NCI-H345 (cell line): ENCODE measurements around the gene ZCCHC7.
A peak's percentile ranks its signal among the peaks of the same experiment; 100 is the strongest.

Source experiments
- DNase-seq: peaks from one replicate; lab custom pipeline; 2025; lab: John Stamatoyannopoulos, UW

ZCCHC7 gene

DNA sequence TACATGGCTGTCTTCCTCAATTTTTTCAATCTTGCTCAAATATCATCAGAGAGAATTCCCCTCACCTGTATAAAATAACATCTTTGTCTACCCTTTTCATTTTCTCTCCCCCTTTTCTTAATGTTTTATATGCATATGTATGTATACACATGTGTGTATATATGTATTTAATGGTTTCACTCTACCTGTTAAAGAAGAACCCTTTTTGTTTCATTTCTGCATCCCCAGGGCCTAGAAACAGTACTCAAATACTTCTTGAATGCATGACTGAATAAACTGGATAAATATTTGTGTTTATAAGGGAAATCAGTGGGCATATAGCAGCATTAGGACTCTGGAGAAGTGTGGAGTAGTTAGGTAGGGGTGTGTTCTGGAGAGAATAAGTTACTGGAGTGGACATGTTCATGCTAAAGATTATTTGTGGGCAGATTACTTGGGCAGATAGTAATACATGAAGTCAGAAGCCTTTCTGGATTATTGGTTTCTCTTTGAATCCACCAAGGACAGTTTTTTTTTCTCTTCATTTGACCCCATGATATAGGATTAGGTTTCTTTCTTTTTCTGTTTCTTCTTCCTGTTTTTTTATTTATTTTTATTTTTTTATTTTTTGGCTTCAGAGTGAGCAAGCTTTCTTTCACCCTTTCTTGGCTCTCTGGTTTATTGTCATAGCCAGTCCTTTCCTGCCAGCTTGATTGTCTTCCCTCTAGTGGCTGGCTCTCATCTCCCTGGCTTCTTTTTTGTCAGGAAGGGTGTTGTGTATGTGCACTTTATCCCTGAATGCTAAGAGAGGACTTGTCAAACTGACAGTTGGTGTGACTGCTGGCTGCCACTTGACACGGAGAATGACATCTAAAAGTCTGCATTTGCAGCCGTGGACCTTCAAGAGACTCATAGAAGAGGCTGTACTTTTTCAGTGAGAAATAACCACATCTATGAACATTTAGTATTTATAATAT, 89.3 kb downstream of the ZCCHC7 start:
- DNase-seq, result peak; percentile 3

DNA sequence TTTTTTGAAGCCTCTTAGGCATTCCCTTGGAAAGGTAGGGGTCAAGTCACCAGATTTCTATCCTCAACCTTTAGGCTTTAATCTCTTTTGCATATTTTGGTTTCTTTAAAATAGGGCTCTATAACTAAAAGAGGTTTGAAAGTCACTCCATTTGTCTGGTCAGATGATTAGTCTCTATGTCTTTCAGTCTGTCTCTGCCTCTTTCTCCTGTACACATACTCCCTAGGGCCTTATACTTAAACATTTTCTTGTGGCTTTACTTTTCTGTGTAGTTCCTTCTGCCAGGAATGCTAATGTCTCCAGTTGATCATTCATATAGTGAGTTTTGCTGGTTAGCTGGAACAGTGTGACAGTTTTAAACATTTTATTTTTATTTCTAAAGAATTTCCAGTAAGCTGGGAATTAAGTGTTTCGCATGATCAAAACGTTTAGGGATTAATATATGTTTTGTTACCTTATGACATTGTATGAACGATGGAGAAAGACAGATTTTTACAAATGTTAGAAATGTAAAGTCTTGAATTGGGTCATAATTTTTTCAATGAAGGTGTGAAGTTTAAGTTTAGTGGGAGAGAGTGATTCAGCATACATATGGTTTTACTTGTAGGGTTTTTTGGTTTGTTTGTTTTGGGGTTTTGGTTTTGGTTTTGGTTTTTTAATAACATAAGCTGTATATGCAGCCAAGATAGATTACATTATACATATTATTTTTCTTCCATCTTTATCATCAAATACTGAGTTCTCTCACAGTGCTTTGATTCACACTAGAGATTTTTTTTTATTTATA, 90.6 kb downstream of the ZCCHC7 start:
- DNase-seq, result no peak

DNA sequence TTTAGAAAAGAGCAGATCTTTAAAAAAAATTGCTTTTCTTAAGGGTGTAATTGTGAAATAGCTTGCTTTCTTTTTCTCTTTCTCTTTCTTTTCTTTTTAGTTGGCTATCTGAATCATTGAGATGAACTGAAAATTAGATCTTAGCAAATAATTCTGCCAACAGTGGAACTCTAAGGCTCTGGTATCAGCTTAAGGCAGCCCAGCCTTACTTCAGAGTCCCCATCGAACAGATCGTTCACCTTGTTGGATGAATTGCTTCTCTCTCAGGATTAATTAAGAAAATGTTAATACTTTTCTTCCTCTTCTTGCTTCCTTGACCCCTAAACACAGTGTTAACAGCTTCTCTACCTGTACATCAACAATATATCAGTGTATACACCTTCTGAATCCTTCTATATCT, 92.1 kb downstream of the ZCCHC7 start:
- no peak for DNase-seq

DNA sequence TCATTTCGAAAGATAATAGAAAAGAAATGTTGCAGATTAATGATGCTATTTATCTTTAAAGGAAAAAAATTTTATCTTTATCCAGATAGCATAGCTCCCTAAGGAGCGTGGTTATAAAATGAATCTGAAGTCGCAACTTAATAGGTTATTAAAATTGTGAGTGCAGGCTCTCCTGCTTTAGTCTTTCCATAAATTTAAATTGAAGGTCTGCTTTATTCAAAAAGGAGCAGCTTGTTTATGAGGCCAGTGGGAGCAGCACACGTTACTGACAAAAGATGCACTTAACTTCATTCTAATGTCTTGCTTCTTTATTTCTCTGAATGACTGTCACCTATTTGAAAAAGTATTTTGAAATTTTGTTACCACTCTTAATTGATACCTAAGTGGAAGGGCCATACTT, 95.0 kb downstream of the ZCCHC7 start:
- DNase-seq, result no peak

DNA sequence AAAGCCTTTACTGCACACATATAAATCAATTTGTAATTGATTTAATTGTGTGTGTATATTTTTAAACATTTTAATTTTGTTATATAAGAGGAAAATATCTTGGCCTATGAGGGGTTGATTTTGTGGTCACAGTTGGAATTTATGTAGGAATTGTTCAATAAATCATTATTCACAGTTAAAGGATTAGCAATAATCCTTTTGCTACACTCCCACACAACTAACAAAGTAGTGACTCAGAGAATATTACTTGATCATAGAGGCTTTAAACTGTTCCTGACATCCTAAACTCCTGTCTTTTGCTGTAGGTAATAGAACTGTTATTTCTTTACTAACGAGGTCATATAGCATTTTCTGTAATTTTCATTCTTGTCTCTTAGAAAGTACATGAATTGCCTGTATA, 95.5 kb downstream of the ZCCHC7 start:
- DNase-seq, result no peak

DNA sequence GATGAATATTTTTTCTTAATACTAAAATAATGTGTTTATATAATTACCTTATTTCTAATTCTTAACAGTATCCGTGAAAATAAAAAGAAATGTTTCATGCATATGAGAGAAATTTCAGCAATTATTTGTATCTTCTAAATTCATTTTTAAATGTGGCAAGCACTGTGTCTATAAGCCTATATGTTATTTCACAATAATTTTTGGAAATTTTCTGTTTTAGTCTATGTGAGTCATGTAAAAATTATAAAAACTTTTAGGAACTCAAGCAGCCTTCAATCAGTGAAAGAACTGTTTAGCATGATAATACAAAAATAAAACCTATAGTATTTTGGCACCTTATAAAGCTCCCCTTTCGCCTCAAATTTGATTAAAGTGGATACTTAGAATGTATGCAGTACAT, 96.8 kb downstream of the ZCCHC7 start:
- DNase-seq, result no peak

DNA sequence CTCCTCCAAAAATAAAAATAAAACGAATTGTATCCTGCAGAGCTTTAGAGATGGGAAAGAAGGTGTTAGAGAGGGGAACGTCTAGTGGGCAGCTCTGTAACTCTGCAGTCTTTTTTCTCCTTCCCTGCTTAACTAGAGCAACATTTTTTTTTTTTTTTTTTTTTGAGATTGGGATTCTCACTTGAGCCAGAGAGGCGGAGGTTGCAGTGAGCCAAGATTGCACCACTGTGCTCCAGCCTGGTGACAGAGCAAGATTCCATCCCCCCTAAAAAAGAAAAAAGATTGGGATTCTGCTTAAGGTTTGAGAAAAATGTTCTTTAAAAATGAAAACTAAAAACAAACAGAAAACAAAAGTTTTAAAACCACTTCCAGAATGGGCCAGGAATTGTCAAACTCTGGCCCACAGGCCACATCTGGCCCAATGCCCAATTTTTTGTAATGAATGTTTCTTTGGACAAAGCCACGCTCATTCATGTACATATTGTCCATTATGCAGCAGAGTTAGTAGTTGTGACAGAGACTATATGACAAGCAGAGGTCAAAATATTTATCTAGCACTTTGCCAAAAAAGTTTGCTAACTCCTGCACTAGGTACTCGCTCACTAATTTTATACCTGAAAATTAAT, 98.5 kb downstream of the ZCCHC7 start:
- no peak for DNase-seq

DNA sequence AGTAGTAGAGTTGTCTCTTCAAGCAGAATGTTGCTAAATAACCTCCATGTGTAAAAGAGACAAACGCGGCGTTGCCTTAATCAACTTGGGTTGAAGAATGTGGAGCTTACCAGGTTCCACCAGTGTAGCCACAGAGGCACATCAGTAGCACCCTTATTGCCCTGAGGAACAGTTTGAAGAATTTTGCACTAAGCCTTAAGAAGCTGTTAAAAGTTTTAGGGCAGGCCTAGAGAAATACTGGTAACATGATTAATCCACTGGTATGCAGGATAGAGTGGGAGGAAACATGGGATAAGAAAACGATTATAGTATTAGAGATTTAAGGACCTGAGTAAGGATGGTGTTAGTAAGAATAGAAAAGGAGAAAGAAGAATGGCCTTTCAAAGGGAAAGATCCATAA, 100.6 kb downstream of the ZCCHC7 start:
- DNase-seq, result no peak

DNA sequence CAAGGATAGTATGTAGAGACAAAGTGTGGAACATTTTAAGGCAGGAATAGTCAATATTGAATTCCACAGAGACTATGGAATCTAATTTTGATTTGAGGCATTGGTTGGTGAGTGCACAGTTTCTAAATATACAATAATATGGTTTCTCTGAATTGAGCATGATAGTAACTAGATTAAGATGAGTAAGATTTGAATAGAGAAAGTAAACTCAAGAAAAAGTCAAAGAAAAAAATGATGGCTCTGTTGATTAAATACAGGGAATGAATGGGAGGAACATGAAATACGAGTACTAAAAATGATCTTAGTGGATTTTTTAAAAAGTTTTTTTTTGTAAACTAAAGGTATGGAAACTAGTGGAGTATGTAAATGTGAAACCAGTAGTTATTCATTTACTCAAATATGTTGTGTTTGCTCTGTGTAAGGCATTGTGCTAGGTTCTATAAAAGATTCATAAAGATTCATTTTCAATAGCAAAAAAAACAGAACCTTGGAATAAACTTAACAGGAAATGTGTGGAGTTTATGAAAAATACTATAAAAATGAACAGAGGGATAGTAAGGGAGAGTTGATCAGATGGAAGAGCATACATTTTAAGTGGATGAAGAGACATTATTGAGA, 101.2 kb downstream of the ZCCHC7 start:
- DNase-seq, result no peak

DNA sequence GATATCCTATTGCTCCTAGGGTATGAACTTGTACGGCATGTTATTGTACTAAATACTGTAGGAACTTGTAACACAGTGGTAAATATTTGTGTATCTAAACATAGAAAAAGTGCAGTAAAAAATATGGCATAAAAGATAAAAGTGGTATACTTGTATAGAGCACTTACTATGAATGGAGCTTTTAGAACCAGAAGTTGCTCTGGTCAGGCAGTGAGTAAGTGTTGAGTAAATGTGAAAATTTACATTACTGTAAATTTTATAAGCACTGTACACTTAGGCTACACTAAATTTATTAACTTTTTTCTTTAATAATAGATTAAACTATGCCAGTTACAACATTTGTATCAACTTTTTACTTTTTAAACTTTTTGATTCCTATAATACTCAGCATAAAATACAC, 109.1 kb downstream of the ZCCHC7 start:
- no peak for DNase-seq

DNA sequence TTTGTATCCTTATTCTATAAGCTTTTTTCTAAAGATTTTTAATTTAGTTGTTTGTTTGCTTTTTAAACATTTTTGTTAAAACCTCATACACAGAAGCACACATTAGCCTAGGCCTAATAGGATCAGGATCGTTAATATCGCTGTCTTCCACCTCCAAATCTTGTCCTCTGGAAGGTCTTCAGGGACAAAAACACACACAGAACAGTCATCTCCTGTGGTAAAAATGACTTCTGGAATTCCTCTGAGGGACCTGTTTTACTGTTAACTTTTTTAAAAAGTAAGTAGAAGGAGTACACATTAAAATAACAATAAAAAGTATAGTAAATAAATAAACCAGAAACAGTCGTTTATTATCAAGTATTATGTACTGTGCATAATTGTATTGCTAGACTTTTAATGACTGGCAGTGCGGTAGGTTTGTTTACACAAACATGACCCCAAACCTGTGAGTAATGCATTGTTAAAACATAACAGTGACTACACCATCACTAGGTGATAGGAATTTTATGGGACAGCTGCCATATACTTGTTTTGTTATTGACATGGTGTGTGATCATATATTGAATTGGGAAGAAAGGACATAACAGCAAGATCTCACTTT, 109.6 kb downstream of the ZCCHC7 start:
- no peak for DNase-seq

DNA sequence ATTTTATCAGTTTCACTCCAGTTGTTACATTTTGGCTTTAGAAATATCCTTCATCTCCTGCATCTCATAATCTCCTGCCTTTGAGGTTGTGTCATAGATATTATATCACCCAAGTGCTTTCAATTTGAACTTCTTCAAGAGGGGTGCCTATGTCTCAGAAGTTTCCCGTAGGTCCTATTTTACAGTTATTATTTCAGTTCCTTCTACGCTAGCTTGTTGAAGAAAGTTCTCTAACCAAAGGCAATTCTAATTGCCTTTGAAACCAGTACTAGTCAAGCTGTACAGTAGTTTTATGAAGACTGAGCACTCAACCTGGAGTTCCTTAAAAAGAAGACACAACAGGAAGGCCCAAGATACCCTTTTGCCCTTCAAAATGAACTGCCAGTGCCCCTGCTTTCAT, 116.4 kb downstream of the ZCCHC7 start:
- DNase-seq, result no peak

DNA sequence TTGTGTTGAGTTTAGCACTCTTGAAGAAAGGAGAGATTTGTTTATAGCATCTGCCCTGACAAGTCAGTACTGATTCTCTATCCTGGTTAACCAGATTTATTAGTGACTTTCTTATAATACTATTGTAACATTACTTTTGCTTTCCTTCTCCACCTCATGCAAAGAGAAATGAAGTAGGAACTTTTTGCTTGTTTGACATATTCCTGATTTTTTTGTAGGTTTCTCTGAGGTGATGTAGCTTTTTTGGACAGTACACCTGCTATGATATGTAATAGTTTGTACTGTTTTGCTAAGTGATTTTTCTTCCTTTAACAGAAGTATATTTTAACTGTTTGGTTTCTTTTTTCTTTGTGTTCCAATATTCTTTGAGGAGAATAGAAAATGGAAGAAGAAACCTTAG, 117.7 kb downstream of the ZCCHC7 start:
- no peak for DNase-seq

DNA sequence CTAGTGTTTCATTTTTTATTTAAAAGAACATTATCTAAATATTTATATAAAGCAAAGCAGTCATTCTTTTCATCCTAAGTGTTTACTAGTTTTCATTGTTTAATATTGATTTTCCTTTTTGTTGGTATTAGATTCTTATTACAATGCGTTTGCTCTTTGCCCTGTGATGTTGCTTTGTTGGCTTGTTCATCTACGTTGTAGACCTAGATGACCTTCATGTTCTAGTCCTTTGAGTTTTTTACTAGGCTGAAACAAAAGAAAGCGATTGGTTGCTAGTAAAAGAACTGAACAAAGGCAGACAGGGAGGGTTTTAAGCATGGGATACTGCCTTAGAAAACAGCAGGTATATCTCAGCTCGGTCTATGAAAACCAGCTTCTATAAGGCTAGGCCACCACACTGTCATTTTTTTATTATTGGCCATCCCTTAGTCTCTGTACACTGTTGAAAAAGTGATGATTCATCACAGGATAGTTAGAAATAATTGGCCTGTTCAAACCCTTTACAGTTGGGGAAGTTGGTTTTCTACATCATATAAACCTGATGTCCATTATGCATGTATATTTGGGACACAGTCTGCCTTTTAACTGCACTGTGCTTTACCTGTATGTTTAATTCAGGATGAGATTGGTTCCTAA, 119.0 kb downstream of the ZCCHC7 start:
- DNase-seq, result no peak

DNA sequence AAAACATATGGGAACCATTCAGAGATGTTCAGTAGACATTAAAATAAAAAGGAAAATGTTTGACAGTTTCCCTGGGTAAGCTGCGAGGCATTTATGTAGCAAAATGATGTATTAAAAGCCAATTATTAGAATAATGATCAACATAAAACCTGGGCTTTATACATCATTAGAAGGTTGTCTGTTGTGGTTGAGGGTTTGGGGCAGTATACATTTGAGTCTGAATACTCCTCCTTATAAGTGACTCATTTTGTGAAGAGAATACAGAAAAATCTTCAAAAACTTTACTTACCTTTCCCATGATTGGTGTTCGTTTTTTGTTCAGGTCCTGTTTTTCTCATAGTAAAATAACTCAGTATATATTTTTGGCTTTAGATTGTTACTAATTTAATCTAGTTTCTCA, 119.5 kb downstream of the ZCCHC7 start:
- no peak for DNase-seq

DNA sequence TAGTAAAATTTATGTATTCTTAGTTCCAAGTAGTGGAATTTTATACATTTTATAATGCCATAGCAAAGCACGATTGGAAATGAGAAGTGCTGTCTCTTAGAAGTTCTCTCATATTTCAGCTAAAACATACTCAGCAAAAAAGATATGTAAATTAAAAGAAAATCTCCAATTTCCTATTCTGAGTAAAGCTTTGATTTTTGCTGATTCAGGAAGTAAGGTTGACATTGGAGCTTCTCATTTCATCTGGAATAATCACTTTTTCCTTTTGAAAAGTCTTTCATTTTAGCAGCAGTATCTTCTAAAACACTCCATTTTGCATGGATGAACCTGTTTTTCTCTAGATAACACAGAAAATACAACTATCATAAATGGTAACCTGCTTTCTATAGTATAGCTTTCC, 121.0 kb downstream of the ZCCHC7 start:
- no peak for DNase-seq

DNA sequence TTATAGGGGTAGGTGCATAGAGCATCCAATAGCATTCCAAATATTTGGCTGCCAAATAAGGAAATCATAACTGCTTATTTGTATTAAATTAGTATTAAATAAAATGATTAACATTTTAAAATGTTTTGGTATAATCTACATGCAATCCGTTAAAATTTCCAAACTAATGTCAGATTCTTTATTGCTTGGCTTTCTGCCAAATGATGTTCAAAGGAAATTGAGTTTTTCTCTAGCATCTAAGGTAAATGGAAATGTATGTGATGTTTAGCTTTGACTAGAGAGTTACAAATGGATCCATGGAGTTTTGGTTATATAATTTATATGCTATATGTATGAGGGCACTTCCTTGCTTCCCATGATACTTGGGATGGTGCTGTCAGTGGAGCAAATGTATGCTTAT, 121.7 kb downstream of the ZCCHC7 start:
- no peak for DNase-seq

DNA sequence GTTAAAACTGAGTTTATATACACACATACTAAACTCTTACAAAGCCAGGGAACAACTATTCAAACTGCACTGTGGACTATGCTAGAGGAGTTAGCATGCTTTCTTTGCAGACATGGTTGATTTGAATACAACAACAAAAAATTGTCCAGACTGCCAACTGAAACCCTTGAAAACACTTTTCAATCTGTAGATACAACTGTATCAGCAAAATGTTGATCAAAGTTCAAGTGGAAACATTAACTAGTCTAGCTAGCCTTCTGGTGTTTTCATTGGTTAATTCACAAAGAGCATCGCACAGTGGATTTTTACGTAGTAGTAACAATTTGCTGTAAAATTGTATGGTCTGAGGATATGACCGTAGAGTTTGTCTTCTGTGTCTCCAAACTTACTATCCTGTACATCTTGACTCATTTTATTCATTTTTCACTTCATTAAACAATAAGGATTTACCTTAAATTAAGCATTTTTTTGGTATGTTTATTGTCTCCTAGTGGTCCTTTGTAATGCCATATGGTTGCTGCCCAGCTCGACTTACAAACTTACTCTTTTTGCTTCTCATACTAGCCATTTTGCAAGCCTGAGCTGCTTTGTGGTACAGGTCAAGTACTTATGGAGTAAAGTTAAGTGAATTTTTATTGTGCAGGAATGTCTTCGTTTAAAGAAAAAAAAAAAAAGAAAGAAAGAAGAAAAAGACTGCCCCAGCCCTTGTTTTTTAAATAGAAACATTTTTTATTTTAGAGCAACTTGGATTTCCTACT, 123.4 kb downstream of the ZCCHC7 start:
- DNase-seq, result no peak

DNA sequence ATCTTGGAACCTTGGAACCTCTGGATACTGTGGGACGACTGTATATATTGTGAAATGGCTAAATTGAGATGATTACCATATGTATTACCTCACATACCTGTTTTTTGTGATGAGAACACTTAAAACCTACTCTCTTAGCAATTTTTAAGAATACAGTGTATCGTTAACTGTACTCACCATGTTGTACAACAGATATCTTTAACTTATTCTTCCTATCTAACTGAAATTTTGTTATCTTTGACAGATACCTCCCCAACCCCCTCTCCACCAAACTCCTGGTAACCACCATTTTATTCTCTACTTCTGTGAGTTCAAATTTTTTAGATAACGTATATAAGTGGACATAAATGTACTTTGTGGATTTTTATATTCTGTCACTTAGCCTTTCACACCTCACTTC, 126.5 kb downstream of the ZCCHC7 start:
- no peak for DNase-seq

DNA sequence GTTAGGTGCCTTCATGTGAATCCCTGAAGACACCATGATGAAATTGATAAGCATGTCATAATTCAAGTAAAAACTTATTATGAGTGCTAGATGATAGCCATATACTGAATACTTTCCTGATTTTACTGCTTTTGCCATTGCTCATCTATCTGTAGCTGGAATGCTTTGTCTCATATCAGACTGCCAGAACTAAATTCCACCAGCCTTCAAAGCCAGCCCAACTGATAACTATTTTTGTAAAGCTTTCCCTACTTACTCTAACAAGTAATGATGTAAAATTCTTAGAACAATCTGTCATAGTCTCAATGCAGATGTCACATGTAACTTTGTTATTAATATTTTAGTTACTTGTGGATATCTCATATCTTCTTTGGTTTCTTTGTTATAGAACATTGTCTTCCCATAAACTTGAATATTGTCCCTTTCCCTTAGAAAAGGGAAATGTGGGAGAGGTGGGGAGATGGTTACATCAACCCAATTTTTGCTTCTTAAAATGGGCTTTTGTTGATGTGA, 128.3 kb downstream of the ZCCHC7 start:
- no peak for DNase-seq
